Common myeloid progenitor, CD34-positive (primary cell): ENCODE results near the gene KRTAP10-6.
"Not testable (repeated sequence)": the region's sequence is repeated elsewhere in the genome, so short reads cannot be mapped to it uniquely, and the experiment has no call there.

Source experiments
- CTCF ChIA-PET: fragments of 350-600 bp; sonication (Branson Sonifier 250); formaldehyde crosslinking; loops from one replicate; lab custom pipeline; 2021; ENCODE audit warnings: antibody characterized with exemption; lab: Charles Lee
- POLR2A ChIA-PET: fragments of 350-600 bp; sonication (Branson Sonifier 250); formaldehyde crosslinking; loops from one replicate; lab custom pipeline; 2021; ENCODE audit warnings: antibody characterized with exemption; lab: Charles Lee
- DNase-seq, 3 donors: peaks; one replicate each; pipeline versions ENCODE4 v3.0.0 to v3.0.0-alpha.2; 2013
- H3K27ac ChIP-seq, 2 experiments: 1 replicate in 1 of 2; 2 replicates in 1 of 2; pipeline ENCODE4 v1.7.0; 2013; ENCODE audit warnings: inconsistent platforms in 2 of 2, low read length in 2 of 2, mild to moderate bottlenecking in 2 of 2, low read depth in 1 of 2, moderate library complexity in 1 of 2; ENCODE audit not compliant: severe bottlenecking in 2 of 2, insufficient read depth in 1 of 2, poor library complexity in 1 of 2
- H3K27me3 ChIP-seq, 5 experiments: replicated peaks in 2 of 5; 1 replicate in 3 of 5; 2 replicates in 2 of 5; pipeline versions ENCODE4 v1.6.1 to v1.7.0; 2013; ENCODE audit warnings: low read length in 4 of 5, mild to moderate bottlenecking in 2 of 5, moderate library complexity in 2 of 5, inconsistent platforms in 1 of 5; ENCODE audit not compliant: insufficient read depth in 5 of 5, control insufficient read depth in 4 of 5
- H3K36me3 ChIP-seq, 4 experiments: 1 replicate in 2 of 4; 2 replicates in 2 of 4; pipeline versions ENCODE4 v1.6.1 to v1.7.0; 2013; ENCODE audit warnings: low read length in 3 of 4, control low read depth in 1 of 4, mild to moderate bottlenecking in 1 of 4; ENCODE audit not compliant: control insufficient read depth in 4 of 4, insufficient read depth in 4 of 4
- H3K4me1 ChIP-seq, 4 experiments: 1 replicate in 3 of 4; 2 replicates in 1 of 4; pipeline versions ENCODE4 v1.6.1 to v1.7.1; 2013; ENCODE audit warnings: low read length in 3 of 4, mild to moderate bottlenecking in 3 of 4, control low read depth in 1 of 4, inconsistent platforms in 1 of 4, moderate library complexity in 1 of 4; ENCODE audit not compliant: control insufficient read depth in 4 of 4, insufficient read depth in 4 of 4; ENCODE audit errors: control extremely low read depth in 1 of 4
- H3K4me3 ChIP-seq, 7 experiments: 1 replicate in 4 of 7; 2 replicates in 3 of 7; pipeline versions ENCODE4 v1.5.1 to v1.7.0; 2013; ENCODE audit warnings: mild to moderate bottlenecking in 7 of 7, low read length in 6 of 7, moderate library complexity in 6 of 7, inconsistent platforms in 2 of 7, low read depth in 2 of 7, control low read depth in 1 of 7; ENCODE audit not compliant: insufficient read depth in 4 of 7, control insufficient read depth in 1 of 7; ENCODE audit errors: extremely low read depth in 1 of 7
- H3K9me3 ChIP-seq, 5 experiments: 1 replicate in 4 of 5; 2 replicates in 1 of 5; pipeline versions ENCODE4 v1.6.1 to v1.7.1; 2013; ENCODE audit warnings: low read length in 4 of 5, mild to moderate bottlenecking in 2 of 5, inconsistent platforms in 1 of 5, low read depth in 1 of 5, moderate library complexity in 1 of 5; ENCODE audit not compliant: control insufficient read depth in 4 of 5, insufficient read depth in 2 of 5; ENCODE audit errors: control extremely low read depth in 1 of 5
- WGBS: methylation state at CpG from one replicate; pipeline ENCODE4 v1.1.5; 2013; ENCODE audit not compliant: insufficient coverage; 5-methylcytosine and 5-hydroxymethylcytosine counted together

Gene KRTAP10-6

GRCh38 chr21:44603109-44603875 lies 11.0 kb upstream of the KRTAP10-6 start:
- H3K27me3 ChIP-seq: peaks cover 0 to 16% (median 5%) of the 10 kb centered on the region in 5 experiments
- no peak for DNase-seq
- 57% methylated on average over 14 of the region's 17 CpGs for WGBS
- H3K4me3 ChIP-seq: no peak overlapping the region
- H3K9me3 ChIP-seq: peaks cover 0 to 15% (median 3%) of the 10 kb centered on the region in 5 experiments
- POLR2A ChIA-PET: no interaction called here
- no peak overlapping the region for H3K27ac ChIP-seq
- H3K4me1 ChIP-seq: no peaks in the 10 kb centered on the region
- CTCF ChIA-PET: no interaction called here
- no peaks in the 10 kb centered on the region for H3K36me3 ChIP-seq

GRCh38 chr21:44602463-44602850 lies 10.2 kb upstream of the KRTAP10-6 start:
- Histone ChIP-seq H3K9me3 (peaks cover 0 to 15% (median 3%) of the 10 kb centered on the region in 5 experiments), H3K4me3 (no peak overlapping the region), H3K4me1 (no peaks in the 10 kb centered on the region), H3K27ac (no peak overlapping the region), H3K36me3 (no peaks in the 10 kb centered on the region), H3K27me3 (peaks cover 0 to 19% (median 5%) of the 10 kb centered on the region in 5 experiments)
- POLR2A ChIA-PET: no interaction called here
- no peak for DNase-seq
- CTCF ChIA-PET: no interaction called here
- WGBS: 92% methylated on average over 20 of the region's 21 CpGs

GRCh38 chr21:44601596-44602462 lies 9.5 kb upstream of the KRTAP10-6 start:
- Histone ChIP-seq H3K27me3 (peaks cover 0 to 19% (median 5%) of the 10 kb centered on the region in 5 experiments), H3K9me3 (peaks cover 0 to 15% (median 3%) of the 10 kb centered on the region in 5 experiments), H3K4me3 (no peak overlapping the region), H3K36me3 (no peaks in the 10 kb centered on the region), H3K27ac (no peak overlapping the region), H3K4me1 (no peaks in the 10 kb centered on the region)
- POLR2A ChIA-PET: no interaction called here
- WGBS: 89% methylated on average over 18 of the region's 23 CpGs
- CTCF ChIA-PET: no interaction called here
- DNase-seq: no peak

GRCh38 chr21:44601091-44601490 lies 8.8 kb upstream of the KRTAP10-6 start:
- DNase-seq, CTCF ChIA-PET, H3K27ac ChIP-seq, H3K4me1 ChIP-seq, POLR2A ChIA-PET, H3K36me3 ChIP-seq, H3K4me3 ChIP-seq: not testable (repeated sequence)
- WGBS: 90% methylated on average over 9 of the region's 10 CpGs
- Histone ChIP-seq H3K9me3 (peaks cover 0 to 13% (median 3%) of the 10 kb centered on the region in 5 experiments), H3K27me3 (peaks cover 0 to 19% (median 6%) of the 10 kb centered on the region in 5 experiments)

GRCh38 chr21:44600118-44600978 lies 8.0 kb upstream of the KRTAP10-6 start, which contains the start of gene KRTAP10-7:
Gene KRTAP10-7 (plus strand): TSS chr21:44600597. CDS start chr21:44600622, 25 bp downstream.
- CTCF ChIA-PET, POLR2A ChIA-PET: not testable (repeated sequence)
- WGBS: 86% methylated on average over 9 of the region's 23 CpGs

GRCh38 chr21:44599264-44600029 lies 7.1 kb upstream of the KRTAP10-6 start:
- WGBS: 93% methylated on average over 5 of the region's 8 CpGs
- peaks cover 0 to 17% (median 5%) of the 10 kb centered on the region in 5 experiments for H3K27me3 ChIP-seq
- CTCF ChIA-PET: no interaction called here
- no peaks in the 10 kb centered on the region for H3K36me3 ChIP-seq
- H3K27ac ChIP-seq: no peak overlapping the region
- DNase-seq: no peak
- H3K9me3 ChIP-seq: peaks cover 0 to 9% (median 1%) of the 10 kb centered on the region in 5 experiments
- H3K4me3 ChIP-seq: no peak overlapping the region
- POLR2A ChIA-PET: no interaction called here
- no peaks in the 10 kb centered on the region for H3K4me1 ChIP-seq

More at GRCh38 chr21:44600118-44600978, 8.0 kb upstream of the KRTAP10-6 start, which contains the start of gene KRTAP10-7:
- not testable (repeated sequence) for H3K27ac ChIP-seq, H3K4me3 ChIP-seq, H3K4me1 ChIP-seq, H3K36me3 ChIP-seq, DNase-seq
- peaks cover 0 to 13% (median 1%) of the 10 kb centered on the region in 5 experiments for H3K9me3 ChIP-seq
- peaks cover 0 to 19% (median 5%) of the 10 kb centered on the region in 5 experiments for H3K27me3 ChIP-seq
